HepG2 (cell line): Measurements from ENCODE around the gene FAM149A.

Experiments
- ETS1 ChIP-seq: sonication (generic); formaldehyde crosslinking; IDR thresholded peaks from 2 replicates; pipeline ENCODE4 v1.4.0; 2020; ENCODE audit warnings: missing genetic modification reagents
- EZH2 ChIP-seq: conservative IDR thresholded peaks from 2 replicates; pipeline ENCODE4 v1.6.1; 2012; ENCODE audit warnings: mild to moderate bottlenecking, low read depth, low read length, moderate library complexity
- FOXA3 ChIP-seq: IDR thresholded peaks from 2 replicates; pipeline ENCODE4 v1.6.1; 2016; ENCODE audit warnings: missing genetic modification reagents, missing compliant biosample characterization
- REST ChIP-seq, 2 experiments: IDR thresholded peaks; 2 replicates each; pipeline ENCODE4 v1.6.1; 2011 to 2012; ENCODE audit warnings: low read length in 2 of 2, borderline replicate concordance in 1 of 2, low read depth in 1 of 2, mild to moderate bottlenecking in 1 of 2, moderate library complexity in 1 of 2
- SP2 ChIP-seq: sonication (generic); formaldehyde crosslinking; IDR thresholded peaks from 2 replicates; pipeline ENCODE4 v1.5.1; 2020; ENCODE audit warnings: mild to moderate bottlenecking, missing genetic modification reagents
- ZNF331 ChIP-seq: sonication (generic); formaldehyde crosslinking; IDR thresholded peaks from 2 replicates; pipeline ENCODE4 v1.4.0; 2020; ENCODE audit warnings: missing genetic modification reagents
- ZNF788 ChIP-seq: sonication (generic); formaldehyde crosslinking; IDR thresholded peaks from 2 replicates; pipeline ENCODE4 v1.5.0; 2020; ENCODE audit warnings: mild to moderate bottlenecking, missing genetic modification reagents, borderline replicate concordance

DNA sequence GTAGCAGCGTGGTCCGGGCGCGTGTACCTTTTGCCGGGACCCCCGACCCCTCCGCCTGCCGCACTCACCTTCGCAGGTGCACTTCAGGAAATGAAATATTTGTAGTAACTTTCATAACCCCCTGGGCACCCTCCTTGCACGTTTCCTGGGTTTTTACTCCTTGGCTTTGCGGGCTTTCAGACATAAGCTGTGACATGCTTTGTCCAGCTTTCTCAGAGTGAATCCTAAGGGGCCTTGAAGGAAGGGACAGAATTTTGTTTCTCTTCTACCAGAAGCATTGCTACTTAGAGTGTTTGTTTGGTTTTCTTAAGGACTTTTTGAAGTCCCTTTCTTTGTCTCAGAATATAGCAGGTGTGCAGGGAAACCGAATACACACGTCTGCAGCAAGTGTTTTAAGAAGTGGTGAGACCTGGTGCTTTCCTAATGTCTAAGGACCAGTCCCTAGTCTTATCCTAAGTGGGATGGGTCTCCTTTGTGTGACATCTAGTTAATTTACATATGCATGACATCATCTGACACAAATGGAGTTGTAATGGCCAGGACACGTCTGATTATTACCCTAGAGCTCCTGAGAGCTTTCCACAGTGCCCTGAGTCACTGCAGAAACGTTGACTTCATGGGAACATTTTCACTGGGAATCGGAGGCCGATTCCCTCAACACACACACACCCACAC, 1.3 kb downstream of the FAM149A start:
- TF ChIP-seq EZH2 (no peak), ZNF788 (CRISPR knock-in tag) (no peak), SP2 (CRISPR knock-in tag) (no peak), REST (IDR thresholded peaks at IDR 0.05; ENCODE audit: borderline replicate concordance in 1 of 2, low read depth in 1 of 2, low read length in 2 of 2) (no peak), FOXA3 (CRISPR knock-in tag) (no peak), ZNF331 (CRISPR knock-in tag) (no peak), ETS1 (no peak)
